SK-N-SH treated with all-trans-retinoic acid at 6 μM for 48 hours (cell line): ENCODE data around the gene ZCCHC24.

Experiments
- ATAC-seq: fragments of 200-7000 bp; cut with Tn5 transposase; 3 replicates; pipeline ENCODE4 v1.9.1; 2020; ENCODE audit warnings: mild to moderate bottlenecking, moderate library complexity
- ARNTL ChIP-seq: fragments of 450-650 bp; formaldehyde crosslinking; IDR thresholded peaks from 2 replicates; pipeline ENCODE4 v1.5.0; 2020; ENCODE audit warnings: low read depth, mild to moderate bottlenecking, moderate library complexity, borderline replicate concordance
- BACH2 ChIP-seq: fragments of 250-450 bp; sonication (Bioruptor Pico); IDR thresholded peaks from 2 replicates; pipeline ENCODE4 v1.9.0; 2021; ENCODE audit warnings: mild to moderate bottlenecking, borderline replicate concordance
- CREB5 ChIP-seq: fragments of 250-450 bp; sonication (Bioruptor Pico); IDR thresholded peaks from 2 replicates; pipeline ENCODE4 v1.5.1; 2020; ENCODE audit warnings: low read depth, mild to moderate bottlenecking, moderate library complexity
- CSRNP3 ChIP-seq: fragments of 250-450 bp; sonication (Bioruptor Pico); IDR thresholded peaks from 2 replicates; pipeline ENCODE4 v1.5.1; 2021; ENCODE audit warnings: mild to moderate bottlenecking, moderate library complexity
- ESRRG ChIP-seq: fragments of 250-450 bp; sonication (Bioruptor Pico); IDR thresholded peaks from 2 replicates; pipeline ENCODE4 v1.6.1; 2021; ENCODE audit warnings: mild to moderate bottlenecking
- GLIS3 ChIP-seq: fragments of 250-450 bp; sonication (Bioruptor Pico); IDR thresholded peaks from 2 replicates; pipeline ENCODE4 v1.5.0; 2020; ENCODE audit warnings: mild to moderate bottlenecking, moderate library complexity
- ISL1 ChIP-seq: fragments of 250-450 bp; sonication (Bioruptor Pico); IDR thresholded peaks from 2 replicates; pipeline ENCODE4 v2.1.2; 2022; ENCODE audit warnings: mild to moderate bottlenecking, moderate library complexity
- OSR1 ChIP-seq: fragments of 250-450 bp; sonication (Bioruptor Pico); IDR thresholded peaks from 2 replicates; pipeline ENCODE4 v1.8.0; 2022; ENCODE audit warnings: moderate library complexity, mild to moderate bottlenecking, inconsistent platforms
- POU6F1 ChIP-seq: fragments of 250-450 bp; sonication (Bioruptor Pico); IDR thresholded peaks from 2 replicates; pipeline ENCODE4 v1.8.0; 2021; ENCODE audit warnings: low read depth, mild to moderate bottlenecking, moderate library complexity, borderline replicate concordance
- PPARA ChIP-seq: fragments of 250-450 bp; sonication (Bioruptor Pico); IDR thresholded peaks from 2 replicates; pipeline ENCODE4 v1.5.0; 2020; ENCODE audit warnings: mild to moderate bottlenecking, borderline replicate concordance
- RARB ChIP-seq: fragments of 250-450 bp; sonication (Bioruptor Pico); IDR thresholded peaks from 2 replicates; pipeline ENCODE4 v1.8.0; 2021; ENCODE audit warnings: mild to moderate bottlenecking, moderate library complexity
- SNAI2 ChIP-seq: fragments of 250-450 bp; sonication (Bioruptor Pico); IDR thresholded peaks from 2 replicates; pipeline ENCODE4 v1.5.0; 2020; ENCODE audit warnings: mild to moderate bottlenecking, moderate library complexity
- TCF4 ChIP-seq: fragments of 250-450 bp; sonication (Bioruptor Pico); IDR thresholded peaks from 2 replicates; pipeline ENCODE4 v1.8.0; 2021; ENCODE audit warnings: mild to moderate bottlenecking, moderate library complexity, borderline replicate concordance
- TOX ChIP-seq: fragments of 250-450 bp; sonication (Bioruptor Pico); IDR thresholded peaks from 2 replicates; pipeline ENCODE4 v1.8.0; 2021; ENCODE audit warnings: mild to moderate bottlenecking, moderate library complexity, borderline replicate concordance
- TSHZ2 ChIP-seq: fragments of 250-450 bp; sonication (Bioruptor Pico); IDR thresholded peaks from 2 replicates; pipeline ENCODE4 v1.5.0; 2020; ENCODE audit warnings: mild to moderate bottlenecking, moderate library complexity
- ZFP3 ChIP-seq: fragments of 250-450 bp; sonication (Bioruptor Pico); IDR thresholded peaks from 2 replicates; pipeline ENCODE4 v1.5.0; 2020; ENCODE audit warnings: mild to moderate bottlenecking, moderate library complexity
- ZFP30 ChIP-seq: fragments of 450-650 bp; formaldehyde crosslinking; IDR thresholded peaks from 2 replicates; pipeline ENCODE4 v1.5.0; 2022; ENCODE audit warnings: mild to moderate bottlenecking, moderate library complexity
- ZNF565 ChIP-seq: fragments of 450-650 bp; formaldehyde crosslinking; conservative IDR thresholded peaks from 2 replicates; pipeline ENCODE4 v1.5.0; 2020; ENCODE audit warnings: low read depth, mild to moderate bottlenecking, moderate library complexity
- ZNF70 ChIP-seq: fragments of 450-650 bp; formaldehyde crosslinking; IDR thresholded peaks from 2 replicates; pipeline ENCODE4 v1.5.0; 2020; ENCODE audit warnings: mild to moderate bottlenecking, moderate library complexity
- ZNF8 ChIP-seq: fragments of 450-650 bp; formaldehyde crosslinking; IDR thresholded peaks from 2 replicates; pipeline ENCODE4 v1.5.0; 2020; ENCODE audit warnings: mild to moderate bottlenecking, moderate library complexity

ZCCHC24 gene

GRCh38 chr10:79391231-79392019, 54.0 kb downstream of the ZCCHC24 start:
- no peak for TF ChIP-seq CREB5
- no peak for TF ChIP-seq GLIS3 (CRISPR knock-in tag)
- no peak for TF ChIP-seq ZNF70
- no peak for TF ChIP-seq ESRRG (CRISPR knock-in tag)
- no peak for TF ChIP-seq CSRNP3 (CRISPR knock-in tag)
- TF ChIP-seq ZNF8, result no peak
- TF ChIP-seq TOX (CRISPR knock-in tag), result no peak
- no peak for TF ChIP-seq RARB
- no peak for TF ChIP-seq SNAI2 (CRISPR knock-in tag)
- TF ChIP-seq POU6F1 (CRISPR knock-in tag), result no peak
- no peak for TF ChIP-seq ZFP30 (CRISPR knock-in tag)
- TF ChIP-seq PPARA (CRISPR knock-in tag), result no peak
- no peak for TF ChIP-seq ZNF565 (CRISPR knock-in tag)
- ATAC-seq, result no peak

- TF ChIP-seq BACH2 (CRISPR knock-in tag), result no peak
- TF ChIP-seq CSRNP3 (CRISPR knock-in tag), result no peak
- TF ChIP-seq, all 23 proteins: peak for 0
- ATAC-seq, result no peak
Measured at GRCh38 chr10:79390551-79391229, 54.7 kb downstream of the ZCCHC24 start.

GRCh38 chr10:79390057-79390456, 55.4 kb downstream of the ZCCHC24 start:
- ATAC-seq, result no peak
- no peak for TF ChIP-seq ZNF8
- no peak for TF ChIP-seq TCF4 (CRISPR knock-in tag)
- no peak for TF ChIP-seq BACH2 (CRISPR knock-in tag)
- no peak for TF ChIP-seq ZFP30 (CRISPR knock-in tag)
- TF ChIP-seq TSHZ2 (CRISPR knock-in tag), result no peak
- TF ChIP-seq ISL1 (CRISPR knock-in tag), result no peak
- TF ChIP-seq ZFP3 (CRISPR knock-in tag), result no peak
- TF ChIP-seq TOX (CRISPR knock-in tag), result no peak
- no peak for TF ChIP-seq CSRNP3 (CRISPR knock-in tag)
- TF ChIP-seq ZNF565 (CRISPR knock-in tag), result no peak
- TF ChIP-seq ARNTL (CRISPR knock-in tag), result no peak
- TF ChIP-seq OSR1, result no peak
- no peak for TF ChIP-seq GLIS3 (CRISPR knock-in tag)
- no peak for TF ChIP-seq RARB
